SU-DHL-6 (cell line): ENCODE data around the gene ANK3.

Source experiments
- CTCF ChIP-seq: fragments of 200-600 bp; sonication (generic); IDR thresholded peaks from one replicate; pipeline ENCODE4 v1.5.1; 2017; ENCODE audit warnings: antibody characterized with exemption, mild to moderate bottlenecking, low read length, moderate library complexity; ENCODE audit not compliant: insufficient read depth, poor library complexity, severe bottlenecking
- EZH2phosphoT487 ChIP-seq: fragments of 200-600 bp; sonication (generic), shearing (Covaris generic); conservative IDR thresholded peaks from 2 replicates; pipeline ENCODE4 v1.6.1; 2018; ENCODE audit warnings: mild to moderate bottlenecking, antibody characterized with exemption, low read length, moderate library complexity, mixed read lengths

GRCh38 chr10:60237977-60238758 is 151.5 kb downstream of the ANK3 start:
- TF ChIP-seq CTCF (peak; percentile 79), EZH2phosphoT487 (no peak)
